ENCODE data around the gene NDUFS2.
"Not testable (repeated sequence)": the region's sequence is repeated elsewhere in the genome, so short reads cannot be mapped to it uniquely, and the experiment has no call there.

NDUFS2 gene

DNA sequence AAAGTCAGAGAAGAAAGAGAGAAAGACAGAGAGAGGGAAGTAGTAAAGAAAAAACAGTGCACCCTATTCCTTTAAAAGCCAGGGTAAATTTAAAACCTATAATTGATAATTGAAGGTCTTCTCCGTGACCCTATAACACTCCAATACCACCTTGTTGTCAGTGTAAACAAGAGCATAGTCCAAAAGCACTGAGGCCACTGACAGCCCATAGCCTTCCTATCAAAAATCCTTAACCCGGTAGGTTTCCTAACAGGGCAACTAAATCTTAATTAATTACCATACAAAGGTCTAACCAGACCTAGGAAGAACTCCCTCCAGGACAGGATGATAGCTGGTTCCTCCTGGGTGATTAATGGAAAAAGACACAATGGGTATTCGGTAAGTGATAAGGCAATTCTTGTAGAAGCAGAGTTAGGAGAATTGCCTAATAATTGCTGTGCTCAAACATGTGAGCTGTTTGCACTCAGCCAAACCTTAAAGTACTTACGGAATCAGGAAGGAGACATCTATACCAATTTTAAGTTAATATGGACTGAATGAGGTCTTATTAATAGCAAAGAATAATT lies 53.9 kb downstream of the NDUFS2 start:
- DNase-seq, result not testable (repeated sequence)

DNA sequence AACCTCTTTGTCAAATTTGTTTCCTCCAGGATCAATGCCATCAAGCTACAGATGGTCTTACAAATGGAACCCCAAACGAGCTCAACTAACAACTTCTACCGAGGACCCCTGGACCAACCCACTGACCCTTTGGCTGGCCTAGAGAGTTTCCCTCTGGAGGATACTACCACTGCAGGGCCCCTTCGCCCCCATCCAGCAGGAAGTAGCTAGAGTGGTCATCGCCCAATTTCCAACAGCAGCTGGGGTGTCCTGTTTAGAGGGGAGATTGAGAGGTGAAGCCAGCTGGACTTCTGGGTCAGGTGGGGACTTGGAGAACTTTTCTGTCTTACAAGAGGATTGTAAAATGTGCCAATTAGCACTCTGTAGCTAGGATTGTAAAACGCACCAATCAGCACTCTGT lies 54.9 kb downstream of the NDUFS2 start:
- not testable (repeated sequence) for DNase-seq

DNA sequence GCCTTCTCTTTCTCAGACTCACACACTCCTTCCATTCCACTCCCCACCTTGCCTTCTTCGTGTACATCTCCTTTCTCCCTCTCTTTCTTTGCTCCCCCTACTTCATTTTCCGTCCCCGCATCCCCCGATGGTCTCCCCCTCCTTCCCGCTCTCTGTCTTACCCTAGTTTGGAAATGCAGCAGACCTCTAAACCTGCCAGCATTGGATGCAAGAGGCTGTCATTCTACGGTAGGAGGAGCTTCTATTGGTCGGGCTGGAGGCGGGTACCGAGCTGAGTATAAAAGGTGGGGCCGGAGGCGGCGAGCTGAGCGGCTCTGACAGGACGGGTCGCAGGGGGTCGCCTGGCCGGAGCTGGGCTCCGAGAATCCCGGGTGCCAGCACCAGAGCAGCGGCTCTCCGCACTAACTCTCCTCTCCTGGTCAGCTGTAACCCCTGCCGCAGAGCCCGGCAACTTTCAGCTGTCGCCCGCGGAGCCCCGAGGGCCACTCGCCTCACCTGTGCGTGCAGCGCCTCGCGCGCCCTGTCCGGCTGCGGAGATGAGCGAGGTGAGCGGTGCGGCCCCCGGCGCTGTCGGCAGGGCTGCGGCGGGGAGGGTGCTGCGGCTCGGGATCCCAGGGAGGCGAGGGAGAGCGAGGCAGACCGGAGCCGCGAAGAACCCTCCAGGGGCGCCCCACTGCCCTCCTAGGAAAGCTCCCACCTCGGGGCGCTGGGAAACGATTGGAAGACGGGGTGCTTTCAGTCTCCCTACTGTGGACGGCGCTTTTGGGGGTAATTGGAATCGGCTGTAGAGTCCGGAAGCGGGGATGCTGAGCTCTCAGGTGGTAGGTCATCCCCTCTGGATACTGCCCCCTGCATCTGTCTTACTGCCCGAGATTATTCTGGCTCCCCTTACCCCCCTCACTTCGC lies 56.5 kb downstream of the NDUFS2 start, which contains the start of gene PCP4L1:
PCP4L1 (plus strand) TSS at position 307 of the 906 bp plus-strand sequence; CDS start at position 537, 230 bp downstream.
- DNase-seq, result no peak

DNA sequence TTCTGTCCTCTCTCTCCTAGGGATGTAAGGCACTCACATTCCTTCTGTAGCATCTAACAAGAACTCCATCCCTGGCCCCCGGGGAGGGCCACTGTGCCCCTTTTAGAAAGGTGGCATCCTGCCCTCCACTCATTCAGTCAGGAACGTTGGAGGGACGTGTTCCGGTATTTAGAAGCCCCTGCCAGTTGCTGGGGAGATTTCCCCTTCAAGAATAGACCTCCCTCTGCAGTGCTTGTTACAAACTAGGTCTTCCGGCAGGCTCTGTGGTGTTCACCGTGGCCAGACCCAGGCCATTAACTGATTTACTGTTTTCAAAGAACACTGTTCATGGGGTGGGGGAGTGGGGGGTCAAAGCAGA lies 57.2 kb downstream of the NDUFS2 start:
- DNase-seq, result no peak

DNA sequence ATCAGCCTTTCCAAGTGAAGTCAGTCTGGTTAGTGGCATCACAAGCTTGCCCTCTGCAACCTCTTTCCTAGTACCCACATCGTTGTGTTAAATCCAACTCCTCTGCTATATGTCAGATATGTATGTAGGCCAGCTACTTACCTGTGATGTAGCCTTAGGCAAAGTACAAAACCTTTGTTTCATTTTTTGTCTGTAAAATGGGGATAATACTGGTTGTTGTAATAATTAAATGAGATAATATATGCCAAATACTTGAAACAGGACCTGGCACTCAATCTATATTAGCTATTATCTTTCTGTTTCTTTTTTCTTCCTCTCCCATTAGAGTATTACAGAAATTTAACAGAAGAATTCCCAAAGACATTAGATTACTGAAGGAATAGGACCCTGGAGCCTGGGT lies 57.6 kb downstream of the NDUFS2 start:
- no peak for DNase-seq

DNA sequence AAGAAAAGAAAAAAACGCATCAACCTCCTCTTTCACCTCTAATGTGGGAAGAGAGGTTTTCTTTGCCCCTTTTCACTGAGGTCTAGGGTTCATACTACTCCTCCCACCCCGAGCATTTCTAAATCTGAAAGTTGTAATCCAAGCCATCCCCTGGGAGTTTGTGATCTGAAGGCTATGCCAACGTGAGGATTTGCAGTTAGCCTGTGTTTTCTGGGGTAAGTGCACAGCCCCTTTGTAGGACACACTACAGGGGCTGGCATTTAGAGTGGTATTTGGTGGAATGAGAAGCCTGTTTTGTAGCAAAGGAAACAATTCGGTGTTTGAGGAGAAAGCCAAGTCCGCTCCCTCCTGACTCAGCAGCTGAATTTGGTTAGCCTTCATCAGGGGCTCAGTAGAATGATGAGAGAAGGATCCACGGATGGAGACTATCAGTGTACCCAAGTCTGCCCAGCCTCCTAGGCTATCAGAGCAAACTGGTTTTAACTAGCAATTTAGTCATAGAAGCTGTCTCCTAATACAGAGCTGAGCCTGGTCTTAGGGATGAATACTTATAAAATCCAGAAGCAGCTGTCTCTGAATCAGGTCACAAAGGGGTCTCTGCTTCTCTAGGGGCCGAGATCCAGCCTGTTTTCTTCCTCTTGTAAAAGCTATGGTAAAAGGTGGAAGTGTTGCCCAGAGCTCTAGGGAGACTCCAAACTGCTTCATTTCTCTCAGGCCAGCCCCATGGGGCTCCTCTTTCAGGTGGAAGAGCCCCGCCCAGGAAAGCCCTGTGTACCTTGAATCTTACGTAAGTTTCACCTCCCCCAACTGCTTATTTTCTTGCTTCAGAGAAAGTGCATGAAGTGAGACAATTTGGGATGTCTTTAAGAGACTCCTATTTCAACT lies 58.5 kb downstream of the NDUFS2 start:
- no peak for DNase-seq

DNA sequence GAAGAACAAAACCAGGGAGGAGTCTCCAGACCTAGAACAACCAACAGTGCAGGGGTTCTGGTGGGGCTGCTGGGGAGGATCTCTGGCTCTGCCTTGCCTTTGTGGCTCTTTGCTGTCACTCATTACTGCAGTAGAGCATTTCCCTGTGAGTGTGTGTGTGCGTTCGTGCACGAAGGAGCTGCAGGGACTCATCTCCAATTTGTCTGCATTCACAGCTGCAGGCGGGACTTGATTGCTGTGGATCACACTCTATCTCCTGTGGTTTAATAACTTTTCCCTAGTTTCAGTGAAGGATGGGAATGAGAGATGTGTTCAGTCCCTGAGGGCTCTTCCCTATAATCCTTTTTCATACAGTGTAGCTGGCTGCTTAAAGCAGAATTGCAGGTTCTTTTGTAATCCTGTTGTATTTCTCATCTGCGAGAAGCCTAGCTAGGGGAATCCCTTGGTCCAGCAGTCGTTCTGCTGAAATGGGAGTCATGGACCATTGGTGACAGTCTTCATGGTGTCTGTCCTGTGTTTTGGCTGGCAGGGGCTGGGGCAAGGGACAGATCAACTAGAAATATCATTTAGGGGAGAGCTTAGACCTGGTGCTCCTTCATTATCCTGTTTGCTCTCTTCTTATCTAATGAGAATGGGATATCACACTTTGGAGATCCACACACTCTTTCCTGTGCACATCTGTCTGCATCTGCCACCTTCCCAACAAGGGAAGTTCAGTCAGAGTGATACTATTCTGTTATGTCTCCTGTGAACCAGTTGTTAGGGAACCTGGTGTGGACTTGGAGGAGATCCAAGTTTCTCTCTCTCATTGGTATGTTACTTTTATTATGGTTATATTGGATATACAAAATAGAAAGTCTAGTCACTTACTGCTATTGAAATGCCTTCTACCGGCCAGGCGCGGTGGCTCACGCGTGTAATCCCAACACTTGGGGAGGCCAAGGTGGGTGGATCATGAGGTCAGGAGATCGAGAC lies 59.4 kb downstream of the NDUFS2 start:
- no peak for DNase-seq
